Chondrocyte (in vitro differentiated cells): Measurements from ENCODE around the gene SPHKAP. TPM values are rescaled to one million over a fixed set of nuclear protein-coding genes. Genes with fewer than 3 reads are reported as not detected.

Experiments used
- DNase-seq: peaks from one replicate; pipeline ENCODE4 v3.0.0; 2021; ENCODE audit warnings: mixed read lengths, low spot score
- H3K27ac Mint-ChIP-seq: one replicate; pipeline ENCODE4 v1.8.0; 2021; ENCODE audit warnings: mild to moderate bottlenecking, moderate library complexity, mixed read lengths; ENCODE audit not compliant: unreplicated experiment
- H3K27me3 Mint-ChIP-seq: 2 replicates; pipeline ENCODE4 v1.8.0; 2021; ENCODE audit warnings: low read depth, mixed read lengths
- H3K36me3 Mint-ChIP-seq: 2 replicates; pipeline ENCODE4 v1.8.0; 2021; ENCODE audit warnings: low read depth, mixed read lengths
- H3K4me1 Mint-ChIP-seq: 2 replicates; pipeline ENCODE4 v1.8.0; 2021; ENCODE audit warnings: low read depth, mild to moderate bottlenecking, mixed read lengths
- H3K4me3 Mint-ChIP-seq: one replicate; pipeline ENCODE4 v1.8.0; 2021; ENCODE audit warnings: mild to moderate bottlenecking, moderate library complexity, mixed read lengths; ENCODE audit not compliant: unreplicated experiment
- H3K9me3 Mint-ChIP-seq: 2 replicates; pipeline ENCODE4 v1.8.0; 2021; ENCODE audit warnings: low read depth, mixed read lengths
- total RNA-seq: library from RNA; stranded (reverse); gene quantifications from 3 replicates; pipeline ENCODE4 v1.2.1, GENCODE V29; 2021
- TF ChIP-seq, protein P1 (sequence below): fragments of 200-600 bp; sonication (generic); IDR thresholded peaks from 2 replicates; pipeline ENCODE4 v1.5.0; 2021; ENCODE audit warnings: antibody characterized with exemption, mild to moderate bottlenecking, moderate library complexity

The SPHKAP gene
- total RNA-seq, 1 donor from 2014 or later, result not detected

DNA sequence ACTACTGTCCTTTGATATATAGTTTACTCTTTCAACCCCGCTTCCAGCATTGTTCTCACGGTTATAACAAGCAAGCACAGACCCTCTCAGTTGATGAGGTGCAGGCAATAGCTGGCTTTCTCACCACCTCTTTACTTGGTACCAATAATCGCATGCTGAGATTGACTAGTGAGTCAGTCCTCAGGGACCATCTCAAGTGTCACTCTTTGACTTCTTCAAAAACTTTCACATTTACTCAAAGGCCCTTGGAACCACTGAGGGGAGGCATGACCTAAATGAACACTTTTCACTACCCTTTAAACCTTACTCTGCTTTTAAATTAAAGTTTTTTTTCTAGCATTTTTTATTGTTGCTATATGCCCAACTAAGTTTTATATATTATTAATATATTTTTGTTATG is 208.2 kb downstream of the SPHKAP start:
- H3K36me3 Mint-ChIP-seq, result no peaks in the 10 kb centered on the region
- H3K27me3 Mint-ChIP-seq, result peaks cover 6% of the 10 kb centered on the region
- H3K4me1 Mint-ChIP-seq, result no peaks in the 10 kb centered on the region
- no peaks in the 10 kb centered on the region for H3K9me3 Mint-ChIP-seq
- TF ChIP-seq, protein P1, sequence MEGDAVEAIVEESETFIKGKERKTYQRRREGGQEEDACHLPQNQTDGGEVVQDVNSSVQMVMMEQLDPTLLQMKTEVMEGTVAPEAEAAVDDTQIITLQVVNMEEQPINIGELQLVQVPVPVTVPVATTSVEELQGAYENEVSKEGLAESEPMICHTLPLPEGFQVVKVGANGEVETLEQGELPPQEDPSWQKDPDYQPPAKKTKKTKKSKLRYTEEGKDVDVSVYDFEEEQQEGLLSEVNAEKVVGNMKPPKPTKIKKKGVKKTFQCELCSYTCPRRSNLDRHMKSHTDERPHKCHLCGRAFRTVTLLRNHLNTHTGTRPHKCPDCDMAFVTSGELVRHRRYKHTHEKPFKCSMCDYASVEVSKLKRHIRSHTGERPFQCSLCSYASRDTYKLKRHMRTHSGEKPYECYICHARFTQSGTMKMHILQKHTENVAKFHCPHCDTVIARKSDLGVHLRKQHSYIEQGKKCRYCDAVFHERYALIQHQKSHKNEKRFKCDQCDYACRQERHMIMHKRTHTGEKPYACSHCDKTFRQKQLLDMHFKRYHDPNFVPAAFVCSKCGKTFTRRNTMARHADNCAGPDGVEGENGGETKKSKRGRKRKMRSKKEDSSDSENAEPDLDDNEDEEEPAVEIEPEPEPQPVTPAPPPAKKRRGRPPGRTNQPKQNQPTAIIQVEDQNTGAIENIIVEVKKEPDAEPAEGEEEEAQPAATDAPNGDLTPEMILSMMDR, result no peak
- DNase-seq, result no peak
- H3K27ac Mint-ChIP-seq, result no peak overlapping the region
- H3K4me3 Mint-ChIP-seq, result no peak overlapping the region

DNA sequence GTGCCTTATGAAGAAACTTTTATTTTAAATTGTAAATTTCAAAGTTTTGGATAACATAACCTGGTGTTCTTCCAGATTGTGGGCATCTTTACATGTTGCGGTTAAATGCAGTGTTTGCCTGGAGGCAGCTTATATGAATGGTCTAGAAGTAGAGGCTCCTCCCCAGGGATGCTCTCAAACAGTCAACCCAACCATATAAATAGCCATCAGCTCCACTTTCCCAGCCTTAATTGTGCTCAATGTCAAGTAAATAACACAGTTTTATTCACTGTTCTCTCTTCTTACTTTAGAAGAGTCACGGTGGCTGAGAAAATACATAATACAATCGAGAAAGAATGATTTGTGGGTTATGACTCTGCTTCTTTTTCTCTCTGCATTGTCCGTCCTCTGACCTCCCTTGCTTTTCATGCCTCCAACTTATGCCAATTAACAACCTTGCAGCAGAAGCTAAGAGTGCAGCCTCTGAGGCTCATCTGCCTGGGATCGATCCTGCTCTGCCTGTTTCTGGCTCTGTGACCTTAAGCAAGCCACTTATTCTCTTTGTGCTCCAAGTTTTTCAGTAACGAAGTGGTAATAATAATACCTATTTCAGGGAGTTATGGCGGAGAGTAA is 209.8 kb downstream of the SPHKAP start:
- TF ChIP-seq, protein P1, result no peak
- Mint-ChIP-seq H3K27me3 (peaks cover 10% of the 10 kb centered on the region), H3K9me3 (no peaks in the 10 kb centered on the region), H3K36me3 (no peaks in the 10 kb centered on the region), H3K4me3 (no peak overlapping the region), H3K4me1 (no peaks in the 10 kb centered on the region), H3K27ac (no peak overlapping the region)
- DNase-seq, result no peak

DNA sequence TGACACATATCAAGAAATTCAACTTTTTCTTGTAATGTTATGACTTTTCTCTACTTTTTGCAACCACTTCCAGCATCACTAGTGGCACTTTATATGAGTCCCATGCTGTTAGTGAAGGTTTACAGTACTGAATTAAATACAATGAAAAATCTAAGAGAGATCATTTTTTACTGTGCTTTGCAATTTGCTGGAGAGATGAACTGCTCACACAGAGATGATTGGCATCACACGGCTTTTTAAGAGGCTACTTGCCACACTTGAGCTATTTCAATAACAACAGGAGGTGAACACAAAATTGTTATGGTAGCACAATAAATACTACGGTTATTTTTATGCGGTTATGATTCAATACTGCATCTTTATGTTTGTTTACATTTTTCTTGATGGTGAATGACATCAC is 221.2 kb downstream of the SPHKAP start:
- TF ChIP-seq, protein P1, result no peak
- Mint-ChIP-seq H3K36me3 (no peaks in the 10 kb centered on the region), H3K27me3 (peaks cover 3% of the 10 kb centered on the region)

DNA sequence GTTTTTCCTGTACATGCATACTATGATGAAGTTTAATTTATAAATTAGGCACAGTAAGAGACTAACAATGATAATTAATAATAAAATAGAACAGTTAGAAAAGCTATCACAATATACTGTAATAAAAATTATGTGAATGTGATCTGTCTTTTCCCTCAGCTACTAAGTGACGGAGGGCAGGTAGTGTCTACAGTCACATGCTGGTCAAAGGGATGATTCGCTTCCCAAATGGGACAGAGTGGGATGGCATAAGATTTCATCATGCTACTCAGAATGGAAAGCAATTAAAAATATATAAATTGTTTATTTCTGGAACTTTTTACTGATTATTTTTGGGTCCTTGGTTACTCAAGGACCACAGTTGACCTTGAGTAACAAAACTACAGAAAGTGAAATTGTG is 238.5 kb downstream of the SPHKAP start:
- Mint-ChIP-seq H3K9me3 (peaks cover 4% of the 10 kb centered on the region), H3K27me3 (peaks cover 4% of the 10 kb centered on the region), H3K36me3 (no peaks in the 10 kb centered on the region), H3K4me1 (no peaks in the 10 kb centered on the region), H3K4me3 (no peak overlapping the region), H3K27ac (no peak overlapping the region)
- TF ChIP-seq, protein P1, result no peak
- no peak for DNase-seq

More for the DNA sequence above, 221.2 kb downstream of the SPHKAP start:
- Mint-ChIP-seq H3K4me1 (no peaks in the 10 kb centered on the region), H3K4me3 (no peak overlapping the region), H3K9me3 (peaks cover 4% of the 10 kb centered on the region), H3K27ac (no peak overlapping the region)
- DNase-seq, result no peak

DNA sequence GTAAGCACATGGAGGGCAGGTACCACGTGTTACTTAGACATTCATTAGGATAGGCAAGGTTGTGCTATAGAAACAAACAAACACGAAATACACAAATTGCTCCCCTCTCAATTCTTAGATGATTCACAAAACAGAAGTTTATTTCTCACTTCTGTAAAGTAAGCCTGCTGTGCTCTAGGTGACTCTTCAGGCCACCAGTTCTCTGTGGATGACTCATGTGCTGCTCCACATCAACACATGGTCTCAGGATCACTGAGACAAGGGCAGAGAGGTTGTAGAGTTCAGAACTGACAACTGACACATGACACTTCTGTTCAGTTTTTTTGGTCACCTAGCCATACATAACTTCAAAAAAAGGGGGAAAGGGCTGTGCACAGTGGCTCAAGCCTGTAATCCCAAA is 239.5 kb downstream of the SPHKAP start:
- H3K9me3 Mint-ChIP-seq, result peaks cover 4% of the 10 kb centered on the region
- DNase-seq, result no peak
- no peak overlapping the region for H3K4me3 Mint-ChIP-seq
- no peak overlapping the region for H3K27ac Mint-ChIP-seq
- H3K4me1 Mint-ChIP-seq, result no peaks in the 10 kb centered on the region
- H3K36me3 Mint-ChIP-seq, result no peaks in the 10 kb centered on the region
- peaks cover 4% of the 10 kb centered on the region for H3K27me3 Mint-ChIP-seq
- TF ChIP-seq, protein P1, result no peak
